Measurements from ENCODE around the gene ANGPTL5.
"Not testable (repeated sequence)": the region's sequence is repeated elsewhere in the genome, so short reads cannot be mapped to it uniquely, and the experiment has no call there.

ANGPTL5 gene

DNA sequence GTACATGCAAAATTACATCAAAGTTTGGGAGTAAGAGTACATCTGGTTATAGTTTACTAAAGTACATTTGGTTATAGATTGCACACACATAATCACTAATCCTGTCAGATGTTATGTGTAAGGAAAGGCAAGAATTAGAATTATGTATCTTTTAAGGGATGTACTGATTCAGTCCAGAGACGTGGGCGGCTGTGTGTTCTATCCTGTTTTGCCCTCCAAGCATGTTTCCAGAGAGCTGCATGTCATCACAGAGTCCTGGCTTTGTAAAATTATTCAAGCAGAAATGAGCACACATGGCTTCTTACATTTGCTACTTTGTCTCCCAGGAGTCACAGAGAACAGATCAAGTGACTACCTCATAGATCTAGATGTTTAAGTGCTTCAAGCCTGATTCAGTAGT is 34.7 kb downstream of the ANGPTL5 start:
- no peak for DNase-seq

DNA sequence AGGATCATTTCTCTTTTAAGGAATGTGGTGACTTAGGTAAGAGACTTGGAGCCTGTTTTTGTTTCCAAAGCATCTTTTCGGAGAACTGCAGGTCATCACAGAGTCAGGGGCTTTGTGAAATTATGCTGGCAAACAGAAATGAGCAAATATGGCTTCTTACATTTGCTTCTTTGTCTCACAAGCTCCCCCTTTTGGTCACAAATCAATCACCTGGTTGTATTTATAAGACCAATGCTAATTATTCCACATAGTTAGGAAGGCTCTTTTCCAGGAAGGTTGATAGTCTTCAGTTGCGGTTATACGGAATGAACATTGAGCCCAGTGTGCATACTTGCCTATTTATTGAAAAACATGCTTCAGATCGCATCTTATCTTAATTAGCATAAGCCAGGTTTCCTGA is 36.1 kb downstream of the ANGPTL5 start:
- DNase-seq, result no peak

GRCh38 chr11:101872171-101872882 is 44.0 kb downstream of the ANGPTL5 start:
- DNase-seq, result no peak

- DNase-seq, result no peak
These were observed 45.8 kb downstream of the ANGPTL5 start for GRCh38 chr11:101870510-101870909.

- DNase-seq, result no peak
These were observed 48.4 kb downstream of the ANGPTL5 start for GRCh38 chr11:101867951-101868350.

GRCh38 chr11:101866619-101867491 is 49.5 kb downstream of the ANGPTL5 start:
- no peak for DNase-seq

- no peak for DNase-seq
These were observed 52.2 kb downstream of the ANGPTL5 start for GRCh38 chr11:101864098-101864497.

GRCh38 chr11:101863361-101863760 is 53.0 kb downstream of the ANGPTL5 start:
- DNase-seq, result no peak

DNA sequence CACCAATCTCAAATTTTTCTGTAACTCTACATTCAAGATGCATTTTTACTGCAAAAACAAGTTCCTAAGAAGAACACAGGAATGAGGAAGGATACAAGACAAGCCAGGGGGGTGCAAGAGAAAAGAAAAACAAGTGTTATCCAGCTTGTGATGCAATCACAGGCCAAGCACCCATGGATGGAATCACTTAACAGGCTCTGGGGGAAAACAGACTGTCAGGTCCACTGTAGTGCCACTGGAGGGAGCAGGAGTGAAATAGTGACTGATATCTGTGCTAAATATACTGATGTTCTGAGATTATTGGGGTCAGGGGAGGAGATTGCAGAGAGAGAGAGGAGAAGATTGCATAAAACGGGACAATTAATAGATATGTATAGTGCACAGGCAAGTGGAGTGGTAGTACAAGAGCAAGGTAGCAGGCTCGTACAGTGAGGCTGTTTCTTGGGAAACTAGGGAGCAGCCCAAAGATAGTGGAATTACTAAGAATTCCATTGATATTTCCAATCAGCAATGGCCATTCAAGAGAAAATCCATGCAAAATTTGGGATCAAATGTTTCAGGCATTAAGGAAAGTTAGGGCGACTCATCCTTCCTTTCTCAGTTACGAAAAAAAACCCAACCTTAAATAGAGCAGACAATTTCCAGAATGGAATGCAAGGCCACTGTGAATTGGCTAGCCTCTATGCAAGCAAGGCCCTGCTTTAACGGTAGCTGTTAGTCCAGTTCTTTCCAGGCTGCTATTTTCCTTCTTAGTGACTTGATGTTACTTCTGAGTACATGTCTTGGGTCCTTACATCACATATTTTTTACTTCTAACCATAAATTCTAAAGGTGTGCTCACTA is 53.7 kb downstream of the ANGPTL5 start:
- DNase-seq, result peak in 1 of 2 experiments; percentile 6

DNA sequence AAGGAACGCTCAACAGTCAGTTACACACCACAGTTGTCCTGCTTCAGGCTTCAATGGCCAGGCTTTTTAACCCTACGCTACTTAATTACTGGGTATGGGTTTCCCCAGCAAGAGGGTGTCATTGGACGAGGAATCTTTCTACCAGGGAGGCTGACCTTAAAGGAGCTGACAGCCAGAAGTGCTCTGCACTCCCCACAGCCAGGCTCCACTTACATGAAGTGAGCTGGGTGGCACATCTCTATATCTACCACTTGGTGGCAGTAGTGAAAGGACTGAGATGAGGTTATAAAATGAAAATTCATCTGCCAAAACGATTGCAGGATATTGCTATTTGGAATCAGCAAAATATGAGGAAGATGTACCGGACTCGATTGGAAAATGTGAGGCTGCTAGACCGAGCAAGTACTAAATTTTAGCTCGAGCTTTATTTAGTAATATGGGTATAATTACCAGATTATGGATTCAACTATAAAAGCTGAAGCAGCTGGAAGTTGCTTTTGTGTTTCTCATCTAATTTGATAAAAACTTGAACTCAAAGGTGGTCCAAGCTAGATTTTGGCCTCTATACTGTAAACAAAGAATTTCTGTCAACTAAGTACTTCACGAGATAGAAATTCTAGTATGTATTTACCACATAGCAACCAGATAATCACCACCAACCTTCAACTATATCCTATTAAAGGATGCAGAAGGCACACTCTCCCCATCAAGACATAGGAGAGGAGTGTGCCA is 55.5 kb downstream of the ANGPTL5 start:
- peak in 1 of 2 experiments; percentile 20 for DNase-seq

DNA sequence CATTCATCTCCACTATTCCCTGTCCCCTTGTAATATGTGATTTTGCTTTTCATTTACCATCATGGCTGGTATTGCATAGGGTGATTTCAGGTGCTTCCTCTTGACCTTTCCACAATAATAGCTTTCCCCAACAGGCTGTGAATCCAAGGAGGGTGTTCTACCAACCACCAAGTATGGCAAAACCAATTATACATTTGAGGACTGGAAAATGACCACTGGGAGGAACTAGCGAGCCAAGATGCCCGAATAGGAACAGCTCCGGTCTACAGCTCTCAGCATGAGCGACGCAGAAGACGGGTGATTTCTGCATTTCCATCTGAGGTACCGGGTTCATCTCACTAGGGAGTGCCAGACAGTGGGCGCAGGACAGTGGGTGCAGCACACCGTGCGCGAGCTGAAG is 64.1 kb downstream of the ANGPTL5 start:
- DNase-seq, result not testable (repeated sequence)

- no peak for DNase-seq
These were observed 68.1 kb downstream of the ANGPTL5 start for GRCh38 chr11:101848262-101848661.

- DNase-seq, result no peak
These were observed 71.7 kb downstream of the ANGPTL5 start for GRCh38 chr11:101844608-101845007.

DNA sequence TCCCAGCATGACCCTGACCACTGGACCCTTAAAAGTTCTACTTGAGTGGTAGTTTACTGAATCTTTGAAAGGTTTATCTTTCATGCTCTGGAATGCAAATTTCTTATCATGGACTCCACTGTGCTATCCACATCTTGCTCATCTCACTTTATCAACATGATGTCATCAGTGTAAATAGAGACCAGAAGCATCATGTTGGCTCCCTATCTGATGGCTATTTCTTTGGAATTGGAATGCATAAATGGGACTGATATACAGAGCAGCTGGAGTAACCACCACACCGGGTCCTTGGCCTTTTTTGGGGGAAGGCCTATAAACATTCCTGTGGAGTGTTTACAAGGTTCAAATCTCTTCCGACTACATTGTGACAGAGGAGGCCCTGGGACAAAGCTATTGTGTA is 75.6 kb downstream of the ANGPTL5 start:
- DNase-seq, result no peak

All from NCI-H1930 (cell line).